HepG2 (cell line): ENCODE results near the gene PNKD. TPM values are rescaled to one million over a fixed set of nuclear protein-coding genes. Genes with fewer than 3 reads are reported as not detected.
A peak's percentile ranks its signal among the peaks of the same experiment; 100 is the strongest.

Source experiments
- E2F1 ChIP-seq: sonication (generic); formaldehyde crosslinking; IDR thresholded peaks from 2 replicates; pipeline ENCODE4 v1.5.0; 2020; ENCODE audit warnings: missing genetic modification reagents
- E2F2 ChIP-seq: sonication (generic); formaldehyde crosslinking; IDR thresholded peaks from 2 replicates; pipeline ENCODE4 v1.4.0; 2020; ENCODE audit warnings: missing genetic modification reagents, borderline replicate concordance
- EP300 ChIP-seq, 3 experiments: sonication (generic) in 1 of 3; formaldehyde crosslinking in 1 of 3; IDR thresholded peaks; 2 replicates each; pipeline versions ENCODE4 v1.5.1 to v1.6.1; 2011 to 2020; ENCODE audit warnings: low read depth in 2 of 3, low read length in 2 of 3, borderline replicate concordance in 1 of 3, improper control_type of control experiment in 1 of 3, mild to moderate bottlenecking in 1 of 3, missing genetic modification reagents in 1 of 3, moderate library complexity in 1 of 3
- FOXP4 ChIP-seq: sonication (generic); formaldehyde crosslinking; IDR thresholded peaks from 2 replicates; pipeline ENCODE4 v1.4.0; 2020; ENCODE audit warnings: missing genetic modification reagents
- JARID2 ChIP-seq: sonication (generic); formaldehyde crosslinking; IDR thresholded peaks from 2 replicates; pipeline ENCODE4 v1.8.1; 2023; ENCODE audit warnings: missing genetic modification reagents, inconsistent platforms; ENCODE audit not compliant: insufficient replicate concordance
- MAFF ChIP-seq: IDR thresholded peaks from 2 replicates; pipeline ENCODE4 v1.6.1; 2011; ENCODE audit warnings: low read depth, low read length, improper control_type of control experiment
- MED13 ChIP-seq: sonication (generic); formaldehyde crosslinking; IDR thresholded peaks from 2 replicates; pipeline ENCODE4 v1.5.0; 2020; ENCODE audit warnings: missing genetic modification reagents
- RAD21 ChIP-seq: fragments of 450-650 bp; formaldehyde crosslinking; IDR thresholded peaks from 2 replicates; pipeline ENCODE4 v1.5.0; 2020; ENCODE audit warnings: mild to moderate bottlenecking
- RXRA ChIP-seq: sonication (generic); formaldehyde crosslinking; IDR thresholded peaks from 2 replicates; pipeline ENCODE4 v1.5.1; 2020; ENCODE audit warnings: missing genetic modification reagents
- TAF1 ChIP-seq: sonication (generic); formaldehyde crosslinking; IDR thresholded peaks from 2 replicates; pipeline ENCODE4 v1.4.0; 2020; ENCODE audit warnings: missing genetic modification reagents
- TRIM22 ChIP-seq: fragments of 450-650 bp; IDR thresholded peaks from 2 replicates; pipeline ENCODE4 v1.6.1; 2017
- TSC22D2 ChIP-seq: sonication (generic); formaldehyde crosslinking; IDR thresholded peaks from 2 replicates; pipeline ENCODE4 v1.5.1; 2020; ENCODE audit warnings: missing genetic modification reagents, mild to moderate bottlenecking, borderline replicate concordance
- UBTF ChIP-seq: sonication (generic); formaldehyde crosslinking; IDR thresholded peaks from 2 replicates; pipeline ENCODE4 v1.4.0; 2020; ENCODE audit warnings: mild to moderate bottlenecking, missing genetic modification reagents
- ZFP36 ChIP-seq: fragments of 150-350 bp; IDR thresholded peaks from 2 replicates; pipeline ENCODE4 v1.6.1; 2018; ENCODE audit warnings: borderline replicate concordance, low read length, low read depth; ENCODE audit not compliant: partially characterized antibody
- ZFY ChIP-seq: sonication (generic); formaldehyde crosslinking; IDR thresholded peaks from 2 replicates; pipeline ENCODE4 v1.4.0; 2020; ENCODE audit warnings: missing genetic modification reagents
- ZNF18 ChIP-seq: sonication (generic); formaldehyde crosslinking; IDR thresholded peaks from 2 replicates; pipeline ENCODE4 v1.8.0; 2022; ENCODE audit warnings: mild to moderate bottlenecking, missing genetic modification reagents; ENCODE audit not compliant: insufficient replicate concordance
- ZNF205 ChIP-seq: IDR thresholded peaks from 2 replicates; pipeline ENCODE4 v1.6.1; 2018; ENCODE audit warnings: missing biosample characterization, missing genetic modification reagents
- ZNF614 ChIP-seq: IDR thresholded peaks from 2 replicates; pipeline ENCODE4 v1.6.1; 2018; ENCODE audit warnings: missing biosample characterization, missing genetic modification reagents, inconsistent platforms, borderline replicate concordance
- ZSCAN25 ChIP-seq: sonication (generic); formaldehyde crosslinking; IDR thresholded peaks from 2 replicates; pipeline ENCODE4 v1.8.0; 2022; ENCODE audit warnings: mild to moderate bottlenecking, missing genetic modification reagents
- polyA plus RNA-seq, 8 experiments: library from polyadenylated mRNA; depleted of rRNA in 3 of 8; stranded (reverse) in 7 of 8; unstranded in 1 of 8; fragments of >200 nt; fragmentation: Illumina TruSeq in 4 of 8; extraction: Trizol in 4 of 8; gene quantifications; 2 replicates each; pipeline versions ENCODE4 v1.2.1 to v1.2.3, GENCODE V29; 2011 to 2016; ENCODE audit warnings: low read depth in 4 of 8, missing spikeins in 1 of 8, mixed read lengths in 1 of 8; ENCODE audit not compliant: insufficient read depth in 1 of 8
- total RNA-seq, 5 experiments: library from RNA; depleted of rRNA; stranded (reverse); fragments of >200 nt; fragmentation: Illumina TruSeq; extraction: Trizol; gene quantifications; 2 replicates each; pipeline ENCODE4 v1.2.3, GENCODE V29; 2016; ENCODE audit warnings: low read depth in 1 of 5

Gene PNKD
- total and polyA plus RNA-seq, 2 of the 13 experiments (the other 11 are each of a cell fraction or from before 2014, with no cell fraction given): 55.9 to 80.4 TPM

GRCh38 chr2:218301176-218301819 lies 31.0 kb downstream of the PNKD start (continued):
- TF ChIP-seq ZSCAN25 (CRISPR knock-in tag): peak; percentile 92
- peak; percentile 60 for TF ChIP-seq FOXP4 (CRISPR knock-in tag)
- peak; percentile 43; the same call in 1 of the 2 replicates for TF ChIP-seq RXRA (CRISPR knock-in tag)
- peak; percentile 76 for TF ChIP-seq JARID2 (CRISPR knock-in tag)
- TF ChIP-seq ZNF18 (CRISPR knock-in tag): peak; percentile 66
- TF ChIP-seq EP300 (IDR thresholded peaks at IDR 0.05; ENCODE audit: low read depth in 2 of 2, low read length in 2 of 2): no peak
- TF ChIP-seq EP300 (CRISPR knock-in tag; IDR thresholded peaks at IDR 0.05; ENCODE audit: borderline replicate concordance): 0 out of 2 replicates have a peak, but pooled peaks have one; percentile 46
- TF ChIP-seq ZNF614 (CRISPR knock-in tag): peak; percentile 76; the same call in 1 of the 2 replicates
- no peak for TF ChIP-seq MED13 (CRISPR knock-in tag)
- no peak for TF ChIP-seq TAF1
- 0 out of 2 replicates have a peak, but pooled peaks have one; percentile 34 for TF ChIP-seq UBTF (CRISPR knock-in tag)
- peak; percentile 62 for TF ChIP-seq ZFP36
- TF ChIP-seq TSC22D2 (CRISPR knock-in tag): peak; percentile 69; the same call in 1 of the 2 replicates
- TF ChIP-seq ZFY: peak; percentile 57
- peak; percentile 43 for TF ChIP-seq MAFF
- no peak for TF ChIP-seq E2F2 (CRISPR knock-in tag)
- 0 out of 2 replicates have a peak, but pooled peaks have one; percentile 31 for TF ChIP-seq E2F1 (CRISPR knock-in tag)
- TF ChIP-seq TRIM22: no peak
- TF ChIP-seq RAD21 (CRISPR knock-in tag): peak; percentile 99
- no peak; the same call in 1 of the 2 replicates for TF ChIP-seq ZNF205 (CRISPR knock-in tag)
